ENCODE results near the gene APOL2.
A peak's percentile ranks its signal among the peaks of the same experiment; 100 is the strongest.

APOL2 gene

GRCh38 chr22:36204001-36204631 lies 35.2 kb downstream of the APOL2 start:
- TF ChIP-seq TAF1 (IDR thresholded peaks at IDR 0.05; ENCODE audit: borderline replicate concordance, insufficient read depth, low read length) (no peak), SIN3A (IDR thresholded peaks at IDR 0.05; ENCODE audit: borderline replicate concordance, insufficient read depth, low read length) (no peak), FOXP2 (optimal IDR thresholded peaks at IDR 0.05; ENCODE audit: borderline replicate concordance, extremely low read depth, extremely low read length, insufficient read depth) (no peak), POLR2AphosphoS5 (IDR thresholded peaks at IDR 0.05; ENCODE audit: low read depth, low read length) (no peak), REST (IDR thresholded peaks at IDR 0.05; ENCODE audit: insufficient read depth in 1 of 2, low read depth in 2 of 2, low read length in 2 of 2) (no peak)

GRCh38 chr22:36201630-36202319 lies 37.6 kb downstream of the APOL2 start, which contains the start of gene APOL4:
APOL4 (minus strand) TSS chr22:36201809; CDS start chr22:36201734, 75 bp downstream.
- no peak for TF ChIP-seq SIN3A (IDR thresholded peaks at IDR 0.05; ENCODE audit: borderline replicate concordance, insufficient read depth, low read length)
- TF ChIP-seq TAF1 (IDR thresholded peaks at IDR 0.05; ENCODE audit: borderline replicate concordance, insufficient read depth, low read length): no peak
- TF ChIP-seq FOXP2 (optimal IDR thresholded peaks at IDR 0.05; ENCODE audit: borderline replicate concordance, extremely low read depth, extremely low read length, insufficient read depth): no peak
- TF ChIP-seq POLR2AphosphoS5 (IDR thresholded peaks at IDR 0.05; ENCODE audit: low read depth, low read length): no peak; the same call in 1 of the 2 replicates
- TF ChIP-seq REST (IDR thresholded peaks at IDR 0.05; ENCODE audit: insufficient read depth in 1 of 2, low read depth in 2 of 2, low read length in 2 of 2): no peak

GRCh38 chr22:36199001-36199551 lies 40.3 kb downstream of the APOL2 start:
- TF ChIP-seq SIN3A (IDR thresholded peaks at IDR 0.05; ENCODE audit: borderline replicate concordance, insufficient read depth, low read length) (no peak), FOXP2 (optimal IDR thresholded peaks at IDR 0.05; ENCODE audit: borderline replicate concordance, extremely low read depth, extremely low read length, insufficient read depth) (no peak), REST (IDR thresholded peaks at IDR 0.05; ENCODE audit: insufficient read depth in 1 of 2, low read depth in 2 of 2, low read length in 2 of 2) (peak; percentile 29 to 75; a peak in 2 of 4 replicates)

GRCh38 chr22:36198536-36198935 lies 40.8 kb downstream of the APOL2 start:
- no peak for TF ChIP-seq REST (IDR thresholded peaks at IDR 0.05; ENCODE audit: insufficient read depth in 1 of 2, low read depth in 2 of 2, low read length in 2 of 2)
- TF ChIP-seq FOXP2 (optimal IDR thresholded peaks at IDR 0.05; ENCODE audit: borderline replicate concordance, extremely low read depth, extremely low read length, insufficient read depth): no peak
- no peak for TF ChIP-seq SIN3A (IDR thresholded peaks at IDR 0.05; ENCODE audit: borderline replicate concordance, insufficient read depth, low read length)
- TF ChIP-seq POLR2AphosphoS5 (IDR thresholded peaks at IDR 0.05; ENCODE audit: low read depth, low read length): no peak
- no peak for TF ChIP-seq TAF1 (IDR thresholded peaks at IDR 0.05; ENCODE audit: borderline replicate concordance, insufficient read depth, low read length)

Measured in PFSK-1 (cell line).